ENCODE results near the gene SLC5A6.

The SLC5A6 gene

DNA sequence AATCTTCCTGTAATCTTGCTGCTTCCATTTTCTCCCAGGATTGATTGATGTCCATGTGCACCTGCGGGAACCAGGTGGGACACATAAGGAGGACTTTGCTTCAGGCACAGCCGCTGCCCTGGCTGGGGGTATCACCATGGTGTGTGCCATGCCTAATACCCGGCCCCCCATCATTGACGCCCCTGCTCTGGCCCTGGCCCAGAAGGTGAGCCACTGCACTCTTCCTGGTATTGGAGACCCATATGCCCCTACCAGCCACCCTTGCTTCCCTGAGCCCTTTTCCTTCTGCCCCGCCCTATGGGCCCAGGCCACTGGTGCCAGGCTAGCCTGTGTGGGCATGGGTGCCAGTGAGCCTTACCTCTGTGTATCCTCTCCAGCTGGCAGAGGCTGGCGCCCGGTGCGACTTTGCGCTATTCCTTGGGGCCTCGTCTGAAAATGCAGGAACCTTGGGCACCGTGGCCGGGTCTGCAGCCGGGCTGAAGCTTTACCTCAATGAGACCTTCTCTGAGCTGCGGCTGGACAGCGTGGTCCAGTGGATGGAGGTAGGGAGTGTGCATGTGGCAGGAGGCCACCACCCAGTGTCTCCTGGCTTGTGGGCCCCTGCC lies 25.4 kb upstream of the SLC5A6 start:
- Histone ChIP-seq H3K4me1 (ENCODE audit: control insufficient read depth in 5 of 5, insufficient read depth in 5 of 5, low read length in 5 of 5) (peaks cover 0 to 2% (median 0%) of the 10 kb centered on the region in 5 donors), H3K27ac (ENCODE audit: low read depth, low read length) (no peak overlapping the region), H3K4me3 (ENCODE audit: low read depth in 1 of 5, low read length in 5 of 5) (no peak overlapping the region), H3K36me3 (ENCODE audit: control insufficient read depth in 5 of 5, insufficient read depth in 5 of 5, low read length in 5 of 5) (peaks cover 3 to 100% (median 98%) of the 10 kb centered on the region in 5 donors), H3K27me3 (ENCODE audit: control insufficient read depth in 5 of 5, insufficient read depth in 4 of 5, low read length in 5 of 5) (no peaks in the 10 kb centered on the region), H3K9me3 (ENCODE audit: control insufficient read depth in 5 of 5, low read length in 5 of 5) (no peaks in the 10 kb centered on the region), H3K9ac (ENCODE audit: low read length in 5 of 5) (no peak overlapping the region)

DNA sequence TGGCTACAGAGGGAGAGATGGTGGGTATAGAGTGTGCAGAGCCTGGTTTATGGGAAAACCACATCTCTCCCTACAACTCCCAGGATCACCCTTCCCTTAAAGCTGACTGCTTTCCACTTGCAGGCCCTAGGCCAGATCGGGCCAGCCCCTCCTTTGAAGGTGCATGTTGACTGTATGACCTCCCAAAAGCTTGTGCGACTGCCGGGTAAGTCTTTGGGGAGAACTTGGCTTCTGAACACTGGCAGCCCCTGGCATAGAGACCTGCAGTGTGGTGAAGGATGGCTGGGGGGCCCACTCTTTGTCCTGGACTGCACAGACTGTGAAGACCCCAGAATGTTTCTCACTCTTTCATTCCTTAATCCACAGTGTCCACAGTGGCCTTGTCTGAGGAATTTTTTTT lies 24.6 kb upstream of the SLC5A6 start:
- Histone ChIP-seq H3K9ac (ENCODE audit: low read length in 5 of 5) (no peak overlapping the region), H3K4me1 (ENCODE audit: control insufficient read depth in 5 of 5, insufficient read depth in 5 of 5, low read length in 5 of 5) (peaks cover 0 to 2% (median 0%) of the 10 kb centered on the region in 5 donors), H3K4me3 (ENCODE audit: low read depth in 1 of 5, low read length in 5 of 5) (no peak overlapping the region), H3K27ac (ENCODE audit: low read depth, low read length) (no peak overlapping the region), H3K9me3 (ENCODE audit: control insufficient read depth in 5 of 5, low read length in 5 of 5) (no peaks in the 10 kb centered on the region), H3K27me3 (ENCODE audit: control insufficient read depth in 5 of 5, insufficient read depth in 4 of 5, low read length in 5 of 5) (no peaks in the 10 kb centered on the region), H3K36me3 (ENCODE audit: control insufficient read depth in 5 of 5, insufficient read depth in 5 of 5, low read length in 5 of 5) (peaks cover 4 to 100% (median 98%) of the 10 kb centered on the region in 5 donors)

DNA sequence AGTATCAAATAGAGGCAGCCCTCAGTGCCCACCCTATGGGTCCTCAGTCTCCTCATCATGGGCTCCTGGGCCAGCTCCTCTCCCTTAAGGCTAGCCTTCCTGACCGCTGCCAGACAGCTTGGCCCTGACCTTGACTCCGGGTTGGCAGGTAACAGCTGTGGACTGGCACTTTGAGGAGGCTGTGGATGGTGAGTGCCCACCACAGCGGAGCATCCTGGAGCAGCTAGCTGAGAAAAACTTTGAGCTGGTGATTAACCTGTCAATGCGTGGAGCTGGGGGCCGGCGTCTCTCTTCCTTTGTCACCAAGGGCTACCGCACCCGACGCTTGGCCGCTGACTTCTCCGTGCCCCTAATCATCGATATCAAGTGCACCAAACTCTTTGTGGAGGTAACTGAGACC lies 24.1 kb upstream of the SLC5A6 start:
- Histone ChIP-seq H3K27me3 (ENCODE audit: control insufficient read depth in 5 of 5, insufficient read depth in 4 of 5, low read length in 5 of 5) (no peaks in the 10 kb centered on the region), H3K9me3 (ENCODE audit: control insufficient read depth in 5 of 5, low read length in 5 of 5) (no peaks in the 10 kb centered on the region), H3K9ac (ENCODE audit: low read length in 5 of 5) (no peak overlapping the region), H3K4me3 (ENCODE audit: low read depth in 1 of 5, low read length in 5 of 5) (no peak overlapping the region), H3K27ac (ENCODE audit: low read depth, low read length) (no peak overlapping the region), H3K4me1 (ENCODE audit: control insufficient read depth in 5 of 5, insufficient read depth in 5 of 5, low read length in 5 of 5) (peaks cover 0 to 2% (median 0%) of the 10 kb centered on the region in 5 donors), H3K36me3 (ENCODE audit: control insufficient read depth in 5 of 5, insufficient read depth in 5 of 5, low read length in 5 of 5) (peaks cover 6 to 100% (median 98%) of the 10 kb centered on the region in 5 donors)

DNA sequence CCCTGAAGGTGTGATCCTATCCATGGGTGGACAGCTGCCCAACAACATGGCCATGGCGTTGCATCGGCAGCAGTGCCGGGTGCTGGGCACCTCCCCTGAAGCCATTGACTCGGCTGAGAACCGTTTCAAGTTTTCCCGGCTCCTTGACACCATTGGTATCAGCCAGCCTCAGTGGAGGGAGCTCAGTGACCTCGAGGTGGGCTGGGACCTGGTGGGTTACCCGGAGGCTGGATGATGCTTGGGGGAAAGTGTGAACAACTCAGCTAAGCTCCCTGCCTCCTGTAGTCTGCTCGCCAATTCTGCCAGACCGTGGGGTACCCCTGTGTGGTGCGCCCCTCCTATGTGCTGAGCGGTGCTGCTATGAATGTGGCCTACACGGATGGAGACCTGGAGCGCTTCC lies 21.3 kb upstream of the SLC5A6 start:
- H3K9ac ChIP-seq (ENCODE audit: low read length in 5 of 5) = no peak overlapping the region

DNA sequence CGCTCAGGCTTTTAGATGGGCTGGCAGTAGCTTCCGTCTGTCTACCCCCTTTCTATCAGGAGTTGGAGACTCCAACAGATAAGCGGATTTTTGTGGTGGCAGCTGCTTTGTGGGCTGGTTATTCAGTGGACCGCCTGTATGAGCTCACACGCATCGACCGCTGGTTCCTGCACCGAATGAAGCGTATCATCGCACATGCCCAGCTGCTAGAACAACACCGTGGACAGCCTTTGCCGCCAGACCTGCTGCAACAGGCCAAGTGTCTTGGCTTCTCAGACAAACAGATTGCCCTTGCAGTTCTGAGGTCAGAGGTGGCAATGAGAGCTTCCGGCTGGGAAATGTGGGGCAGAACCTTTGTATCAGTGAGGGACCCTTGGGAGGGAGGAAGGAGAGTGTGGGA lies 19.9 kb upstream of the SLC5A6 start:
- Histone ChIP-seq H3K27ac (ENCODE audit: low read depth, low read length) (no peak overlapping the region), H3K27me3 (ENCODE audit: control insufficient read depth in 5 of 5, insufficient read depth in 4 of 5, low read length in 5 of 5) (no peaks in the 10 kb centered on the region), H3K4me1 (ENCODE audit: control insufficient read depth in 5 of 5, insufficient read depth in 5 of 5, low read length in 5 of 5) (no peaks in the 10 kb centered on the region), H3K36me3 (ENCODE audit: control insufficient read depth in 5 of 5, insufficient read depth in 5 of 5, low read length in 5 of 5) (peaks cover 19 to 96% (median 82%) of the 10 kb centered on the region in 5 donors), H3K9me3 (ENCODE audit: control insufficient read depth in 5 of 5, low read length in 5 of 5) (no peaks in the 10 kb centered on the region), H3K9ac (ENCODE audit: low read length in 5 of 5) (no peak overlapping the region), H3K4me3 (ENCODE audit: low read depth in 1 of 5, low read length in 5 of 5) (no peak overlapping the region)

More for the DNA sequence above, 21.3 kb upstream of the SLC5A6 start:
- Histone ChIP-seq H3K9me3 (ENCODE audit: control insufficient read depth in 5 of 5, low read length in 5 of 5) (no peaks in the 10 kb centered on the region), H3K27ac (ENCODE audit: low read depth, low read length) (no peak overlapping the region), H3K27me3 (ENCODE audit: control insufficient read depth in 5 of 5, insufficient read depth in 4 of 5, low read length in 5 of 5) (no peaks in the 10 kb centered on the region), H3K4me3 (ENCODE audit: low read depth in 1 of 5, low read length in 5 of 5) (no peak overlapping the region), H3K4me1 (ENCODE audit: control insufficient read depth in 5 of 5, insufficient read depth in 5 of 5, low read length in 5 of 5) (peaks cover 0 to 2% (median 0%) of the 10 kb centered on the region in 5 donors), H3K36me3 (ENCODE audit: control insufficient read depth in 5 of 5, insufficient read depth in 5 of 5, low read length in 5 of 5) (peaks cover 6 to 96% (median 87%) of the 10 kb centered on the region in 5 donors)

DNA sequence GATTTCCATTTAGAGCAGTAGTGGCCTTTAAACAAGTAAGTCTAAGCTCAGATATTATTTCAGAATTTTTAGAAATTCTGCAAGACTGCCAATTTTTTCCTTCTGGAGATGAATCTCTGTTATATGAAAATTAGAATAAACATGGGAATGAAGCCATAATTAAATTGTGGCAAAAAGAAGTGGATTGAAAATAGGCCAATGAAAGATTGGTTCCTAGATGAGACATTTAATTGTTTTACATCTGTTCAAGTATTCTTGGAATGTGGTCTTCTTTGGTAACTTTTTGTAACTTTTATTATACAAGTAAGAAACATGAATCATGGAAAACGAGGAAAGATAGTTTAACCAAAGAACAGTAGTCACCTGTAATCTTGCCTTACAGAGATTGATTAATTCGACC lies 15.4 kb upstream of the SLC5A6 start:
- H3K36me3 ChIP-seq (ENCODE audit: control insufficient read depth in 5 of 5, insufficient read depth in 5 of 5, low read length in 5 of 5) = peaks cover 19 to 96% (median 78%) of the 10 kb centered on the region in 5 donors
- H3K9ac ChIP-seq (ENCODE audit: low read length in 5 of 5) = no peak overlapping the region
- H3K4me1 ChIP-seq (ENCODE audit: control insufficient read depth in 5 of 5, insufficient read depth in 5 of 5, low read length in 5 of 5) = no peaks in the 10 kb centered on the region
- no peak overlapping the region for H3K27ac ChIP-seq (ENCODE audit: low read depth, low read length)
- H3K27me3 ChIP-seq (ENCODE audit: control insufficient read depth in 5 of 5, insufficient read depth in 4 of 5, low read length in 5 of 5) = no peaks in the 10 kb centered on the region
- no peak overlapping the region for H3K4me3 ChIP-seq (ENCODE audit: low read depth in 1 of 5, low read length in 5 of 5)
- H3K9me3 ChIP-seq (ENCODE audit: control insufficient read depth in 5 of 5, low read length in 5 of 5) = no peaks in the 10 kb centered on the region

DNA sequence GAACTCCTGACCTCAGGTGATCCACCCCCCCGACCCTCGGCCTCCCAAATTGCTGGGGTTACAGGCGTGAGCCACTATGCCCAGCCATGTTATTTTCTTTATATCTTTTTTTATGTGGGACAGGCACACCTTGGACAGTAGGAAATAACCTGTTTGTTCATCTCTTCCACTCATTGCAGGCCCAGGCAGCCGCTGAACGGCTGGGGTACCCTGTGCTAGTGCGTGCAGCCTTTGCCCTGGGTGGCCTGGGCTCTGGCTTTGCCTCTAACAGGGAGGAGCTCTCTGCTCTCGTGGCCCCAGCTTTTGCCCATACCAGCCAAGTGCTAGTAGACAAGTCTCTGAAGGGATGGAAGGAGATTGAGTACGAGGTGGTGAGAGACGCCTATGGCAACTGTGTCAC lies 13.5 kb upstream of the SLC5A6 start:
- no peak overlapping the region for H3K4me3 ChIP-seq (ENCODE audit: low read depth in 1 of 5, low read length in 5 of 5)
- peaks cover 17 to 92% (median 73%) of the 10 kb centered on the region in 5 donors for H3K36me3 ChIP-seq (ENCODE audit: control insufficient read depth in 5 of 5, insufficient read depth in 5 of 5, low read length in 5 of 5)
- H3K27me3 ChIP-seq (ENCODE audit: control insufficient read depth in 5 of 5, insufficient read depth in 4 of 5, low read length in 5 of 5) = no peaks in the 10 kb centered on the region
- H3K9me3 ChIP-seq (ENCODE audit: control insufficient read depth in 5 of 5, low read length in 5 of 5) = no peaks in the 10 kb centered on the region
- no peak overlapping the region for H3K27ac ChIP-seq (ENCODE audit: low read depth, low read length)
- no peaks in the 10 kb centered on the region for H3K4me1 ChIP-seq (ENCODE audit: control insufficient read depth in 5 of 5, insufficient read depth in 5 of 5, low read length in 5 of 5)
- H3K9ac ChIP-seq (ENCODE audit: low read length in 5 of 5) = no peak overlapping the region

DNA sequence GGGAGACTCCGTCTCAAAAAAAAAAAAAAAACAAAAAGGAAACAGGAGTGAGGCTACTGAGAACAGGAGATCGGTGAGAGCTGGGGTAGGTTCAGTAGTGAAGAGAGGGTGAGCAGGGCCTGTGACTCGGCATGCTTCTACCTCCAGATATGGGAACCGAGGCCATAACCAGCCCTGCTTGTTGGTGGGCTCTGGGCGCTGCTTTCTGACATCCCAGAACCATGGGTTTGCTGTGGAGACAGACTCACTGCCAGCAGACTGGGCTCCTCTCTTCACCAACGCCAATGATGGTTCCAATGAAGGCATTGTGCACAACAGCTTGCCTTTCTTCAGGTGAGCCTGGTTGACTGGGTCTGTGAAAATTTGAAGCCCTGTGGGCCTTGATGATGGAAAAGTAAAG lies 11.3 kb upstream of the SLC5A6 start:
- Histone ChIP-seq H3K9me3 (ENCODE audit: control insufficient read depth in 5 of 5, low read length in 5 of 5) (no peaks in the 10 kb centered on the region), H3K4me3 (ENCODE audit: low read depth in 1 of 5, low read length in 5 of 5) (no peak overlapping the region), H3K9ac (ENCODE audit: low read length in 5 of 5) (no peak overlapping the region), H3K27ac (ENCODE audit: low read depth, low read length) (no peak overlapping the region), H3K27me3 (ENCODE audit: control insufficient read depth in 5 of 5, insufficient read depth in 4 of 5, low read length in 5 of 5) (no peaks in the 10 kb centered on the region), H3K36me3 (ENCODE audit: control insufficient read depth in 5 of 5, insufficient read depth in 5 of 5, low read length in 5 of 5) (peaks cover 17 to 82% (median 67%) of the 10 kb centered on the region in 5 donors), H3K4me1 (ENCODE audit: control insufficient read depth in 5 of 5, insufficient read depth in 5 of 5, low read length in 5 of 5) (no peaks in the 10 kb centered on the region)

DNA sequence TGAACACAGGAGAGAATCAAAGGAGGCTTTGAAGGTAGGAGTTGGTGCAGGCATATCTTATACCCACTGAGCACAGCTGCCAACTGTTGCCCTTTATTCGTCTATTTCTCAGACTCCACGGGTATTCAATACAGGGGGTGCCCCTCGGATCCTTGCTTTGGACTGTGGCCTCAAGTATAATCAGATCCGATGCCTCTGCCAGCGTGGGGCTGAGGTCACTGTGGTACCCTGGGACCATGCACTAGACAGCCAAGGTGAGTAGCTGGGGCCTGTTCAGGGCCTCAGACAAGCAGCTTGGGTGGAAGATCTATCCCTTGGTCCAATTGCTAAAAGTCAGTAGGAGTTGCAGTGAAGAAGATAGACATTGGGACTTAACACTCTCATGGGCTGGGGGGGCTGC lies 10.3 kb upstream of the SLC5A6 start:
- Histone ChIP-seq H3K9ac (ENCODE audit: low read length in 5 of 5) (no peak overlapping the region), H3K27ac (ENCODE audit: low read depth, low read length) (no peak overlapping the region), H3K27me3 (ENCODE audit: control insufficient read depth in 5 of 5, insufficient read depth in 4 of 5, low read length in 5 of 5) (no peaks in the 10 kb centered on the region), H3K36me3 (ENCODE audit: control insufficient read depth in 5 of 5, insufficient read depth in 5 of 5, low read length in 5 of 5) (peaks cover 9 to 72% (median 63%) of the 10 kb centered on the region in 5 donors), H3K4me3 (ENCODE audit: low read depth in 1 of 5, low read length in 5 of 5) (no peak overlapping the region), H3K4me1 (ENCODE audit: control insufficient read depth in 5 of 5, insufficient read depth in 5 of 5, low read length in 5 of 5) (peaks cover 4 to 10% (median 9%) of the 10 kb centered on the region in 5 donors), H3K9me3 (ENCODE audit: control insufficient read depth in 5 of 5, low read length in 5 of 5) (no peaks in the 10 kb centered on the region)

DNA sequence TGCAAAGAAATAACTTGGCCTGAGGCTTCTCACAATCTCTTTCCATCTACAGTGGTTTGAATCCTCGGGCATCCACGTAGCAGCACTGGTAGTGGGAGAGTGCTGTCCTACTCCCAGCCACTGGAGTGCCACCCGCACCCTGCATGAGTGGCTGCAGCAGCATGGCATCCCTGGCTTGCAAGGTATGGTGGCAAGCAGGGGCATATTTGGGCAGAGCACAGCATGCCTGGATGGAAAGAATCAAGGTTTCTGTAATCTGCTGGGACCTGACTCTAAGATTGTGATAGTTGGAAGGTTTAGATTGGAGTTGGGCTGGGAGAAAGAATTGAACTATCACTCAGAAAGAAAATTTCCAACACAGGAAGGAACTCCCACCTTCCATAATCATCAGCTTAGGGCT lies 9.1 kb upstream of the SLC5A6 start:
- peaks cover 4 to 18% (median 15%) of the 10 kb centered on the region in 5 donors for H3K4me1 ChIP-seq (ENCODE audit: control insufficient read depth in 5 of 5, insufficient read depth in 5 of 5, low read length in 5 of 5)
- no peaks in the 10 kb centered on the region for H3K9me3 ChIP-seq (ENCODE audit: control insufficient read depth in 5 of 5, low read length in 5 of 5)
- H3K36me3 ChIP-seq (ENCODE audit: control insufficient read depth in 5 of 5, insufficient read depth in 5 of 5, low read length in 5 of 5) = peaks cover 4 to 60% (median 51%) of the 10 kb centered on the region in 5 donors
- H3K27ac ChIP-seq (ENCODE audit: low read depth, low read length) = no peak overlapping the region
- no peak overlapping the region for H3K9ac ChIP-seq (ENCODE audit: low read length in 5 of 5)
- H3K4me3 ChIP-seq (ENCODE audit: low read depth in 1 of 5, low read length in 5 of 5) = no peak overlapping the region
- H3K27me3 ChIP-seq (ENCODE audit: control insufficient read depth in 5 of 5, insufficient read depth in 4 of 5, low read length in 5 of 5) = no peaks in the 10 kb centered on the region
